ENCODE data around the gene TAF10.

The TAF10 gene

DNA sequence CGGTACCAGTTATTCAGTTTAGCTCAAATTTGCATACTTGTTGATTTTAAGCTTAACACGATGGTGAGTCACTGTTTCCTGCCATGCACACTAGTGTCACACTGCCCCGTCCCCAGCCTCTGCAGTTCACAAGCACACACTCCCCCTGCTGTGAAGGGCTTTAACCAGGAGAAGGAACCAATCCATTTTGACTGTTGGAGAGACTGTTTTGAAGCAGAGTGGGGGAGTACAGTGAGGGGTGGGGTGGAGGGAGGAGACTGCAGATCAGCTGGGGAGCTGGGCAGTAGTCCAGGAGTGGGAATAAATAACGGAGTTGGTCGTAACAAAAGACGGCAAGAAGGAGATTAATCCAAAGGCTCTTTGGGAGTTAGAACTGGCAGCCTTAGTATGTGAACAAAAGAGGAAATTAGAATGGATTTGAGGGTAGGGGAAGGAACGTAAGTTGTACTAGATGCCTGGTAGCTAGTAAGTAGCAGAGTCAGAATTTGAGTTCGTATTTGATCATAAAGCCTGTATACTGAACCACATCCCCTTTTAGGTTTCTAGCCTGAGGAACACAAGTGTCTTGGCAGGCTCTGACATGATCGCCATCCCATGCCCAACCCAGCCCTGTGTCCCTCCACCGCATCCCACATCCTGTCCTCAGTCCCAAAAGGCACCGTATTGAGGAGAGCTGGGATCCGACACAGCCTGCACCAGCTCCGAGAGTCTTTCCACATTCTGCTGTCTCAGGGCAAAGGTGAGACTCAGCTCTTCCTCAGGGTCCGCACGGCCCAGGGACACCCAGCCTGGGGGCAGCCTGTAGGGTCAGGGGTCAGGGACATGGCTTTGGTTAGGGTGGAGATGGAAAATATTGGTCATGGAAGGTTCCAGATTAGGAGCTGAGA lies 6.3 kb upstream of the TAF10 start:
- Histone ChIP-seq H3K27me3 (no peaks in the 10 kb centered on the region), H3K4me3 (ENCODE audit: low read depth, low read length) (peak overlapping the region; percentile 84), H3K9me3 (no peaks in the 10 kb centered on the region), H3K36me3 (no peaks in the 10 kb centered on the region), H3K4me1 (no peaks in the 10 kb centered on the region)
- TF ChIP-seq, protein P1, sequence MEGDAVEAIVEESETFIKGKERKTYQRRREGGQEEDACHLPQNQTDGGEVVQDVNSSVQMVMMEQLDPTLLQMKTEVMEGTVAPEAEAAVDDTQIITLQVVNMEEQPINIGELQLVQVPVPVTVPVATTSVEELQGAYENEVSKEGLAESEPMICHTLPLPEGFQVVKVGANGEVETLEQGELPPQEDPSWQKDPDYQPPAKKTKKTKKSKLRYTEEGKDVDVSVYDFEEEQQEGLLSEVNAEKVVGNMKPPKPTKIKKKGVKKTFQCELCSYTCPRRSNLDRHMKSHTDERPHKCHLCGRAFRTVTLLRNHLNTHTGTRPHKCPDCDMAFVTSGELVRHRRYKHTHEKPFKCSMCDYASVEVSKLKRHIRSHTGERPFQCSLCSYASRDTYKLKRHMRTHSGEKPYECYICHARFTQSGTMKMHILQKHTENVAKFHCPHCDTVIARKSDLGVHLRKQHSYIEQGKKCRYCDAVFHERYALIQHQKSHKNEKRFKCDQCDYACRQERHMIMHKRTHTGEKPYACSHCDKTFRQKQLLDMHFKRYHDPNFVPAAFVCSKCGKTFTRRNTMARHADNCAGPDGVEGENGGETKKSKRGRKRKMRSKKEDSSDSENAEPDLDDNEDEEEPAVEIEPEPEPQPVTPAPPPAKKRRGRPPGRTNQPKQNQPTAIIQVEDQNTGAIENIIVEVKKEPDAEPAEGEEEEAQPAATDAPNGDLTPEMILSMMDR (IDR thresholded peaks at IDR 0.05; ENCODE audit: low read depth, low read length): no peak
- DNase-seq: no peak

GRCh38 chr11:6617315-6617781 lies 5.3 kb upstream of the TAF10 start:
- H3K27me3 ChIP-seq: no peaks in the 10 kb centered on the region
- no peaks in the 10 kb centered on the region for H3K9me3 ChIP-seq
- TF ChIP-seq, protein P1 (IDR thresholded peaks at IDR 0.05; ENCODE audit: low read depth, low read length): no peak
- DNase-seq: no peak
- H3K4me1 ChIP-seq: no peaks in the 10 kb centered on the region
- H3K36me3 ChIP-seq: no peaks in the 10 kb centered on the region
- no peak overlapping the region for H3K4me3 ChIP-seq (ENCODE audit: low read depth, low read length)

DNA sequence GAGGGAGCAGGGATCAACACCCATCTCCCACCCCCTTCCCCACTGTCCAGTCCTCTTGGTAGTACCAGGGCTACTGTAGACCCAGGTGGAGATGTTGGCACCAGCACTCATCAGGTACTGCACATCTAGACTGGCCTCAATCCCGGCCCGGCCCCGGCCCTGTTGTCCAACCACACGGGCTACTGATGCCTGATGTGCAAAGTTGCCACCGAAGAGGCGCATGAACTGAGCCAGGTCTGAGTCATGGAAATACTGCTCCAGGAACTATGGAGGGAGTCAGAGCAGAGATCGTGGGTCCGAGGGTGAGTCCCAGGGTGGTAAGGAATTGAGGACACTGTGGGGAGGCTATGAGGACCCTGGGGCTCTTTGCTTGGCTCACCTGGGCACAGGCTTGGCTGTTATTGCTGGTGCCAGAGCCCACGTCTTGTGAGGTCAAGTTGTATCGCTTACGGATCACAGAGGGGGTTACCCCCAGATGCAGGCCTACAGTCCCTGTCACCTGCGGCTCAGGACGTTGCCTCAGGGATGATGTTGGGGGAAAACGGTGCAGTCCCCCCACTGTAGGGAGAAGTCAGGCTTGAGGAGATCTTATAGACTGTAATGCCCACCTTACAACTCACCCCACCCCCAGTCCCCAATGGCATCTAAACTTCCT lies 4.7 kb upstream of the TAF10 start:
- no peaks in the 10 kb centered on the region for H3K27me3 ChIP-seq
- no peaks in the 10 kb centered on the region for H3K9me3 ChIP-seq
- H3K4me3 ChIP-seq (ENCODE audit: low read depth, low read length): no peak overlapping the region
- H3K36me3 ChIP-seq: no peaks in the 10 kb centered on the region
- no peak for DNase-seq
- no peaks in the 10 kb centered on the region for H3K4me1 ChIP-seq
- TF ChIP-seq, protein P1 (IDR thresholded peaks at IDR 0.05; ENCODE audit: low read depth, low read length): no peak

DNA sequence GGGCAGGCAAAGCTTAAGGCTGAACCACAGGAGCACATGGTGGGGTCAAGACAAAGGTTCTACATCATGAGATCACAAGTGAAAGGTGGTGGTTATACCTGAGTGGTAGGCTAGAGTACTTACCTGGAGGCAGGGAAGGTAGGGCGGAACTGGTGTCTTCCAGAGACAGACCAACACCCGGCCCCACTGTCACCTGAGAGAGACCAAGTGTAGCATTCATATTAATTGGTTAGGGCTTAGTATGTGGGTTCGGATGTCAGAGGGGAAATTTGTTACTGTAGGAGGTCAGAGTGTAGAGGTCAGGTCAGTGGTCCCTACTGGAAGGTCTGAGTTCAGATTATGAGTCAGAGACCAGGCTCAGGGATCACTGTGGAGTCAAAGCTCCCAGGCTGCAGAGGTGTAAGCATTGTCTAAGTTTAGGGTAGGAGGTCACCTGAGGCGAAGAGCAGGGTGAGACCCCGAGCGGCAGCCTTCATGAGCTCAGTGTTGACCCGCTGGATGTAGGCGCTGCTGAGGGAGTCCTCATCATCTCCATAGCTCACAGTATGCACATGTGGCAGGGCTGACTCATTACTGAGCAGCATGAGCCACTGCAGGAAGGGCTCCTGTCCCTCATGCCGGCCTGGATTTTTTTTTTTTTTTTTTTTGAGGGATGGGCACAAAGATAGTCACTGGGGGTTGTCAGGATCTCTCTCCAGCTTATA lies 4.0 kb upstream of the TAF10 start:
- H3K4me3 ChIP-seq (ENCODE audit: low read depth, low read length): no peak overlapping the region
- no peaks in the 10 kb centered on the region for H3K4me1 ChIP-seq
- no peaks in the 10 kb centered on the region for H3K9me3 ChIP-seq
- TF ChIP-seq, protein P1 (IDR thresholded peaks at IDR 0.05; ENCODE audit: low read depth, low read length): no peak
- H3K27me3 ChIP-seq: no peaks in the 10 kb centered on the region
- no peaks in the 10 kb centered on the region for H3K36me3 ChIP-seq
- no peak for DNase-seq

- TF ChIP-seq, protein P1 (IDR thresholded peaks at IDR 0.05; ENCODE audit: low read depth, low read length): no peak
- Histone ChIP-seq H3K9me3 (no peaks in the 10 kb centered on the region), H3K4me3 (ENCODE audit: low read depth, low read length) (no peak overlapping the region), H3K4me1 (no peaks in the 10 kb centered on the region), H3K27me3 (no peaks in the 10 kb centered on the region), H3K36me3 (peaks cover 6% of the 10 kb centered on the region)
- no peak for DNase-seq
Measured at GRCh38 chr11:6615046-6615445, 3.0 kb upstream of the TAF10 start.

All from BE2C (cell line).